GM23338 (cell line): ENCODE measurements around the gene CALML3. TPM values are rescaled to one million over a fixed set of nuclear protein-coding genes. Genes with fewer than 3 reads are reported as not detected.

Source experiments
- ATAC-seq: fragments of 200-7000 bp; cut with Tn5 transposase; 3 replicates; pipeline ENCODE4 v1.9.1; 2020
- DNase-seq: peaks from one replicate; pipeline ENCODE4 v3.0.0-alpha.2; 2015; ENCODE audit warnings: low spot score
- H2AFZ ChIP-seq: fragments of 200-600 bp; sonication (generic); 2 replicates; pipeline ENCODE4 v1.8.0; 2016; ENCODE audit warnings: antibody characterized with exemption, mild to moderate bottlenecking, moderate library complexity
- H3F3A ChIP-seq: fragments of 200-600 bp; sonication (generic); replicated peaks from 2 replicates; pipeline ENCODE4 v1.8.0; 2017; ENCODE audit warnings: antibody characterized with exemption, mixed run types, low read depth
- H3K27ac ChIP-seq: fragments of 200-600 bp; sonication (generic); 2 replicates; pipeline ENCODE4 v1.6.1; 2016; ENCODE audit warnings: low read depth
- H3K27me3 ChIP-seq: fragments of 200-600 bp; sonication (generic); 2 replicates; pipeline ENCODE4 v1.8.0; 2016; ENCODE audit warnings: mild to moderate bottlenecking, mixed run types, moderate library complexity; ENCODE audit not compliant: insufficient read depth
- H3K36me3 ChIP-seq: fragments of 200-600 bp; sonication (generic); 2 replicates; pipeline ENCODE4 v1.8.0; 2016; ENCODE audit warnings: mild to moderate bottlenecking; ENCODE audit not compliant: insufficient read depth
- H3K4me1 ChIP-seq: fragments of 200-600 bp; sonication (generic); 2 replicates; pipeline ENCODE4 v1.8.0; 2016; ENCODE audit warnings: mild to moderate bottlenecking, moderate library complexity; ENCODE audit not compliant: insufficient read depth
- H3K4me2 ChIP-seq: fragments of 200-600 bp; sonication (generic); 2 replicates; pipeline ENCODE4 v1.7.1; 2017; ENCODE audit warnings: mixed run types
- H3K4me3 ChIP-seq: fragments of 200-600 bp; sonication (generic); 2 replicates; pipeline ENCODE4 v1.6.1; 2016; ENCODE audit warnings: mixed run types
- H3K79me2 ChIP-seq: fragments of 200-600 bp; sonication (generic); replicated peaks from 2 replicates; pipeline ENCODE4 v1.8.0; 2017; ENCODE audit warnings: mild to moderate bottlenecking; ENCODE audit not compliant: insufficient read depth
- H3K9me2 ChIP-seq: fragments of 200-600 bp; sonication (generic); 2 replicates; pipeline ENCODE4 v1.8.0; 2017; ENCODE audit not compliant: insufficient read depth
- H4K20me1 ChIP-seq: fragments of 200-600 bp; sonication (generic); replicated peaks from 2 replicates; pipeline ENCODE4 v1.8.0; 2017; ENCODE audit warnings: mild to moderate bottlenecking; ENCODE audit not compliant: insufficient read depth
- H3K27ac Mint-ChIP-seq: 2 replicates; pipeline ENCODE4 v1.8.0; 2020; ENCODE audit warnings: inconsistent platforms, mild to moderate bottlenecking, moderate library complexity, mixed read lengths
- H3K27me3 Mint-ChIP-seq: 3 replicates; pipeline ENCODE4 v1.8.0; 2022; ENCODE audit warnings: low read depth, mild to moderate bottlenecking, moderate library complexity, mixed read lengths, inconsistent platforms; ENCODE audit not compliant: insufficient read depth, poor library complexity
- H3K36me3 Mint-ChIP-seq: 3 replicates; pipeline ENCODE4 v1.8.0; 2021; ENCODE audit warnings: low read depth, mild to moderate bottlenecking, inconsistent platforms, moderate library complexity, mixed read lengths
- H3K4me1 Mint-ChIP-seq: 3 replicates; pipeline ENCODE4 v1.8.0; 2020; ENCODE audit warnings: mild to moderate bottlenecking, inconsistent platforms, mixed read lengths
- H3K4me3 Mint-ChIP-seq: 3 replicates; pipeline ENCODE4 v1.8.0; 2021; ENCODE audit warnings: moderate library complexity, mild to moderate bottlenecking, inconsistent platforms, mixed read lengths
- H3K9me3 Mint-ChIP-seq: 3 replicates; pipeline ENCODE4 v1.8.0; 2020; ENCODE audit warnings: moderate library complexity, mild to moderate bottlenecking, inconsistent platforms, mixed read lengths
- CTCF ChIP-seq, 2 experiments: fragments of 200-600 bp in 1 of 2; sonication (generic) in 1 of 2; conservative IDR thresholded peaks; 2 replicates each; pipeline versions ENCODE4 v1.5.1 to v1.6.1; 2016 to 2017; ENCODE audit warnings: antibody characterized with exemption in 2 of 2, low read depth in 2 of 2, mild to moderate bottlenecking in 2 of 2, moderate library complexity in 1 of 2
- JUNB ChIP-seq: IDR thresholded peaks from one replicate; pipeline ENCODE4 v1.6.1; 2016; ENCODE audit warnings: antibody characterized with exemption; ENCODE audit not compliant: unreplicated experiment
- REST ChIP-seq: IDR thresholded peaks from one replicate; pipeline ENCODE4 v1.6.1; 2018; ENCODE audit warnings: antibody characterized with exemption; ENCODE audit not compliant: unreplicated experiment
- STAT1 ChIP-seq: IDR thresholded peaks from one replicate; pipeline ENCODE4 v1.6.1; 2016; ENCODE audit warnings: antibody characterized with exemption; ENCODE audit not compliant: unreplicated experiment
- ZNF114 ChIP-seq: fragments of 250-450 bp; sonication (Bioruptor Pico); IDR thresholded peaks from 2 replicates; pipeline ENCODE4 v1.5.0; 2020; ENCODE audit warnings: mild to moderate bottlenecking, moderate library complexity
- ZNF331 ChIP-seq: fragments of 250-450 bp; sonication (Bioruptor Pico); IDR thresholded peaks from 2 replicates; pipeline ENCODE4 v1.5.0; 2020; ENCODE audit warnings: low read depth, mild to moderate bottlenecking, moderate library complexity
- polyA plus RNA-seq: library from polyadenylated mRNA; unstranded; fragments of >200 nt; fragmentation: Nextera tagmentation; extraction: Ambion mirVana; gene quantifications from 2 replicates; pipeline ENCODE4 v1.2.1, GENCODE V29; 2016
- total RNA-seq: library from RNA; depleted of rRNA; stranded (reverse); fragments of >200 nt; shearing (Covaris generic); gene quantifications from 2 replicates; pipeline ENCODE4 v1.2.3, GENCODE V29; 2014

Gene CALML3
- total and polyA plus RNA-seq, 2 experiments from 2014 or later: not detected

DNA sequence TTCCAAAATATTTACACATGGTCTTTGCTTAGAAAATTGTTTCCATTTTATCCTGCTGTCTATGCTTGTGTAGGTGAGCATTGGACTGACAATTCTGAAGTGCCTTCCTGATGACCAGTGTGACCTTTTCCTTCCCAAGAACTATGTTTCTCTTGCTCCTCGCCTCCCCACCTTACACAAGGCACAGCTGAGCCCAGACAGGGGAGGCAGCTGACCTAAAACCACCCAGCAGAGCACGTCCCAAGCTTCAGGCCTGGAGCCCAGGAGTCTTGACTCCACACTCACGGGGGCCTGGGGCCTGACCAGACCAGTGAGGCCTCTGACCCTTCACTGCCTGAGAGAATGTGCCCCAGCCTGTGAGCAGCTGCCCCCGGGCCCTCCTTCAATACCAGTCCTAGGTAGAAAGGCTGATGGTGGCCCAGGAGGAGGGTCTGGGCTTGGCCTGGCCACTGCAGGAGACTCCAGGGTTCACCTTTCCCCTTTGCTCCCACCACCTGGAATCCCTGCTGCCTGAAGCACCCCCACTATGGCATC, 32.4 kb upstream of the CALML3 start:
- DNase-seq: no peak
- peak; percentile 93 for TF ChIP-seq ZNF331 (CRISPR knock-in tag)
- TF ChIP-seq ZNF114: no peak
- Histone ChIP-seq H3K27me3 (no peaks in the 10 kb centered on the region), H3K27ac (no peak overlapping the region), H3K79me2 (no peaks in the 10 kb centered on the region), H3K4me1 (no peaks in the 10 kb centered on the region), H3F3A (no peaks in the 10 kb centered on the region), H2AFZ (no peak overlapping the region), H4K20me1 (no peaks in the 10 kb centered on the region), H3K4me2 (no peak overlapping the region), H3K4me3 (no peak overlapping the region), H3K36me3 (no peaks in the 10 kb centered on the region), H3K9me2 (peaks cover 7% of the 10 kb centered on the region; the same call in 1 of the 2 replicates)
- Mint-ChIP-seq H3K9me3 (peaks cover 15% of the 10 kb centered on the region), H3K4me3 (no peak overlapping the region), H3K27me3 (peaks cover 7% of the 10 kb centered on the region), H3K4me1 (peaks cover 12% of the 10 kb centered on the region), H3K36me3 (peaks cover 11% of the 10 kb centered on the region), H3K27ac (no peak overlapping the region)
- ATAC-seq: no peak

DNA sequence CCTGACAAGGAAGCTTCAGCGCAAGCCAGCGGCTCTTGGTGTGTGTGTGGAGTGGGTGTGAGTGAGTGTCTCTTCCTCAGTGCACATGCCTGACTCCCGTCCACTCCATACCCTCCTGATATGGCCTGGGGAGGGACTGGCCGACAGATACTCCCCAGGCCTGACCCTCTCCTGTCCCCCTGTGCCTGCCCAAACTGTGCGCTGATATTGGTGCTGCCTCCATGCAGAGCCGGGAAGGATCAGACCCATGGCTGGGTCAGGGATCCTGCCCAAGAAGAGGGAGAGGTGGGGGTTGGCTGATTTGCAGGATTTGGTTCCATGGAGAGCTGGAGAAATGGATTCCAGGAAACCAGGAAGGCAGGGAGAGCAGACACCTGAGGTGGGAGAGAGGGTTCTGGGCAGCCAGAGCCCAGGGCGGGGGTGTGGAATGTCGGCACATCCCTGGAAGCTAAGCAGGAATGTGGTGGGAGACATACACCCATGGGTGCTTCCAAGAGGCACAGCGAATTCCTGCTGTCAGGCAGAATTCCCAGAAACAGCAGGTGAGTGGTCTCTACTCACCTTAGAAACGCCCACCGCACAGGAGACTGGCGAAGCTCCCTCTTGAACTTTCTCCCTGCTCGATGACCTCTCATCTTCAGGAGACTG, 31.7 kb upstream of the CALML3 start:
- peaks cover 15% of the 10 kb centered on the region for H3K9me3 Mint-ChIP-seq
- Histone ChIP-seq H3K36me3 (no peaks in the 10 kb centered on the region), H3K4me1 (no peaks in the 10 kb centered on the region), H3K27me3 (no peaks in the 10 kb centered on the region), H4K20me1 (no peaks in the 10 kb centered on the region), H3K27ac (no peak overlapping the region), H3K4me3 (no peak overlapping the region), H3K4me2 (no peak overlapping the region), H3K79me2 (no peaks in the 10 kb centered on the region), H3F3A (no peaks in the 10 kb centered on the region), H3K9me2 (peaks cover 7% of the 10 kb centered on the region; the same call in 1 of the 2 replicates), H2AFZ (no peak overlapping the region)
- ATAC-seq (no peak), DNase-seq (no peak)
- peaks cover 9% of the 10 kb centered on the region for H3K4me1 Mint-ChIP-seq
- TF ChIP-seq JUNB (no peak), STAT1 (no peak), ZNF331 (CRISPR knock-in tag) (no peak), CTCF (conservative IDR thresholded peaks at IDR 0.05; ENCODE audit: low read depth in 2 of 2) (no peak), ZNF114 (no peak), REST (no peak)
- H3K36me3 Mint-ChIP-seq: peaks cover 11% of the 10 kb centered on the region
- H3K27me3 Mint-ChIP-seq: peaks cover 6% of the 10 kb centered on the region
- no peak overlapping the region for H3K27ac Mint-ChIP-seq
- no peak overlapping the region for H3K4me3 Mint-ChIP-seq
